HG02571 (cell line): ENCODE data around the gene TCF7L2.

Experiments
- ATAC-seq: cut with Tn5 transposase; IDR thresholded peaks from one replicate; pipeline ENCODE4 v1.9.1; 2021; ENCODE audit warnings: mild to moderate bottlenecking, moderate library complexity; ENCODE audit not compliant: unreplicated experiment

Gene TCF7L2

GRCh38 chr10:112963835-112964234 is 13.8 kb downstream of the TCF7L2 start:
- ATAC-seq: no peak

GRCh38 chr10:112964482-112964881 is 14.4 kb downstream of the TCF7L2 start:
- no peak for ATAC-seq

GRCh38 chr10:112966194-112966855 is 16.3 kb downstream of the TCF7L2 start:
- ATAC-seq: no peak

GRCh38 chr10:112967200-112967599 is 17.2 kb downstream of the TCF7L2 start:
- ATAC-seq: no peak

GRCh38 chr10:112969131-112969530 is 19.1 kb downstream of the TCF7L2 start:
- no peak for ATAC-seq

- no peak for ATAC-seq
Measured at GRCh38 chr10:112969542-112969941, 19.5 kb downstream of the TCF7L2 start.

- no peak for ATAC-seq
Measured at GRCh38 chr10:112970021-112970420, 20.0 kb downstream of the TCF7L2 start.

- no peak for ATAC-seq
Measured at GRCh38 chr10:112972606-112973005, 22.6 kb downstream of the TCF7L2 start.

- no peak for ATAC-seq
Measured at GRCh38 chr10:112973046-112973445, 23.0 kb downstream of the TCF7L2 start.

GRCh38 chr10:112973805-112974204 is 23.8 kb downstream of the TCF7L2 start:
- no peak for ATAC-seq

- no peak for ATAC-seq
Measured at GRCh38 chr10:112977426-112977898, 27.4 kb downstream of the TCF7L2 start.

GRCh38 chr10:112979927-112980326 is 29.9 kb downstream of the TCF7L2 start:
- no peak for ATAC-seq

- ATAC-seq: no peak
Measured at GRCh38 chr10:112980937-112981336, 30.9 kb downstream of the TCF7L2 start.

GRCh38 chr10:112981553-112981952 is 31.5 kb downstream of the TCF7L2 start:
- ATAC-seq: peak; percentile 95

- ATAC-seq: no peak
Measured at GRCh38 chr10:112983444-112984056, 33.5 kb downstream of the TCF7L2 start.

- ATAC-seq: no peak
Measured at GRCh38 chr10:112984756-112985155, 34.7 kb downstream of the TCF7L2 start.

GRCh38 chr10:112985690-112986543 is 35.9 kb downstream of the TCF7L2 start:
- ATAC-seq: no peak

- no peak for ATAC-seq
Measured at GRCh38 chr10:112986544-112987190, 36.6 kb downstream of the TCF7L2 start.

GRCh38 chr10:112988839-112989406 is 38.9 kb downstream of the TCF7L2 start:
- ATAC-seq: no peak

- ATAC-seq: no peak
Measured at GRCh38 chr10:112989826-112990225, 39.8 kb downstream of the TCF7L2 start.

- ATAC-seq: no peak
Measured at GRCh38 chr10:112990271-112990670, 40.2 kb downstream of the TCF7L2 start.
